CD4-positive, alpha-beta T cell (primary cell): ENCODE results near the gene THADA. TPM values are rescaled to one million over a fixed set of nuclear protein-coding genes. Genes with fewer than 3 reads are reported as not detected.

Experiments used
- ATAC-seq: fragments of 200-7000 bp; cut with Tn5 transposase; one replicate; pipeline ENCODE4 v1.10.0; 2022; ENCODE audit warnings: mild to moderate bottlenecking; ENCODE audit not compliant: poor library complexity
- CTCF ChIA-PET: fragments of 350-600 bp; sonication (Branson Sonifier 250); formaldehyde crosslinking; loops from one replicate; lab custom pipeline; 2021; ENCODE audit warnings: antibody characterized with exemption, inconsistent platforms; lab: Charles Lee
- POLR2A ChIA-PET: fragments of 350-600 bp; sonication (Branson Sonifier 250); formaldehyde crosslinking; loops from one replicate; lab custom pipeline; 2021; ENCODE audit warnings: antibody characterized with exemption, inconsistent platforms; lab: Charles Lee
- DNase-seq, 14 experiments: peaks; one replicate each; pipeline ENCODE4 v3.0.0-alpha.2; 2013 to 2020; ENCODE audit warnings: mixed read lengths in 2 of 14
- H3K27ac ChIP-seq, 2 donors: one replicate each; pipeline versions ENCODE4 v1.5.1 to v1.7.0; 2013; ENCODE audit warnings: low read length in 2 of 2, low read depth in 1 of 2, mild to moderate bottlenecking in 1 of 2
- H3K27me3 ChIP-seq, 2 experiments: 1 replicate in 1 of 2; 2 replicates in 1 of 2; pipeline versions ENCODE4 v1.6.1 to v1.7.0; 2013; ENCODE audit warnings: low read length in 2 of 2, control low read depth in 1 of 2, mild to moderate bottlenecking in 1 of 2, moderate library complexity in 1 of 2; ENCODE audit not compliant: insufficient read depth in 2 of 2, control insufficient read depth in 1 of 2
- H3K36me3 ChIP-seq: one replicate; pipeline ENCODE4 v1.6.1; 2013; ENCODE audit warnings: low read length, control low read depth; ENCODE audit not compliant: insufficient read depth
- H3K4me1 ChIP-seq: one replicate; pipeline ENCODE4 v1.6.1; 2013; ENCODE audit warnings: low read length, control low read depth; ENCODE audit not compliant: insufficient read depth
- H3K4me3 ChIP-seq: one replicate; pipeline ENCODE4 v1.5.1; 2013; ENCODE audit warnings: mild to moderate bottlenecking, low read length, moderate library complexity
- H3K9me3 ChIP-seq, 2 experiments: 1 replicate in 1 of 2; 2 replicates in 1 of 2; pipeline versions ENCODE4 v1.6.1 to v1.7.0; 2013; ENCODE audit warnings: low read length in 2 of 2, mild to moderate bottlenecking in 2 of 2, control low read depth in 1 of 2, moderate library complexity in 1 of 2; ENCODE audit not compliant: control insufficient read depth in 1 of 2, insufficient read depth in 1 of 2
- H3K27ac Mint-ChIP-seq: one replicate; pipeline ENCODE4 v1.8.0; 2020; ENCODE audit warnings: mixed read lengths
- H3K27me3 Mint-ChIP-seq: one replicate; pipeline ENCODE4 v1.8.0; 2021; ENCODE audit warnings: mixed read lengths
- H3K36me3 Mint-ChIP-seq: one replicate; pipeline ENCODE4 v1.8.0; 2021; ENCODE audit warnings: low read depth, mixed read lengths
- H3K4me1 Mint-ChIP-seq: one replicate; pipeline ENCODE4 v1.8.0; 2021; ENCODE audit warnings: low read depth, mixed read lengths
- H3K4me3 Mint-ChIP-seq: one replicate; pipeline ENCODE4 v1.8.0; 2020; ENCODE audit warnings: mild to moderate bottlenecking, mixed read lengths
- H3K9me3 Mint-ChIP-seq: one replicate; pipeline ENCODE4 v1.8.0; 2020; ENCODE audit warnings: mixed read lengths
- intact Hi-C, 2 experiments: fragments of 100-400 bp; cut with DNase I in 1 of 2; cut with micrococcal nuclease in 1 of 2; formaldehyde crosslinking; loops; one replicate each; pipeline versions ENCODE4 v1.15.1 to v1.9.0; 2023 to 2025; cut with DNase I, micrococcal nuclease
- total RNA-seq, 174 experiments: library from RNA in 2 of 174; stranded (reverse) in 2 of 174; gene quantifications; one replicate each; pipeline ENCODE4 v1.2.3 and lab custom pipeline; 2021 to 2026
- TF ChIP-seq, protein P1 (sequence below): fragments of 200-600 bp; IDR thresholded peaks from one replicate; pipeline ENCODE4 v1.8.0; 2022; ENCODE audit warnings: antibody characterized with exemption, mild to moderate bottlenecking

Gene THADA
- total RNA-seq, 2 experiments from 2014 or later = 29.3 to 32.9 TPM

DNA sequence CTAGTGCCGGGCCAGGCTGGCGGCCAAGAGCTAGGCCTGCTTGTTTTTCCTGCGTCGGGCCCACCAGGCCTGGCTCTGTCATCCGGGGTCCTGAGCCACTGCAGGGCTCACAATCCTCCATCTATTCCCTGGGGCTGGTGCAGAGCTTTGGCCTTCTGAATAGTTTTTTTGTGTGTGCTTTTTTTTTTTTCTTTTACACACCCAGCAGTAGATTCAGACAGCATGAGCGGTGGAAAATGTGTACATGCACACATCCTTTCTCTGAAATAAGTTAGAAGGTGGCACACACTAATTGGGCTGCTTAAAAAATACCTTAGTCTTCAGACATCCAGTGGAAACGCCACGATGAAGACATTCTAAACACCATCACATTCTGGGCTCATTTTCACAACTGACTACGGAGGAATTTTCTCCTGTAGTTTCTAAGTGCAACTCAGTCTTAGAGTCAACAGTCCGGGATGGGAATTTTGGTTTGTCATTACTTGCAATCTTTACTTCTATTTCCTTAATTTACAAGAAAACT is 375.5 kb downstream of the THADA start:
- POLR2A ChIA-PET = interaction anchor here (1.0 to 21.5 kb wide), 10 partner anchors 5 to 410 kb away, joined by 3 to 1478 read pairs (median 50); partner anchors contain the start of gene ZFP36L2
- peaks cover 64% of the 10 kb centered on the region for H3K4me1 ChIP-seq
- H3K27me3 Mint-ChIP-seq = peaks cover 19% of the 10 kb centered on the region
- CTCF ChIA-PET = interaction anchor here (2.2 to 13.6 kb wide), 3 partner anchors 9 to 86 kb away, joined by 8 to 303 read pairs (median 37); no protein-coding TSS in a partner anchor
- H3K36me3 ChIP-seq = peaks cover 39% of the 10 kb centered on the region
- TF ChIP-seq, protein P1, sequence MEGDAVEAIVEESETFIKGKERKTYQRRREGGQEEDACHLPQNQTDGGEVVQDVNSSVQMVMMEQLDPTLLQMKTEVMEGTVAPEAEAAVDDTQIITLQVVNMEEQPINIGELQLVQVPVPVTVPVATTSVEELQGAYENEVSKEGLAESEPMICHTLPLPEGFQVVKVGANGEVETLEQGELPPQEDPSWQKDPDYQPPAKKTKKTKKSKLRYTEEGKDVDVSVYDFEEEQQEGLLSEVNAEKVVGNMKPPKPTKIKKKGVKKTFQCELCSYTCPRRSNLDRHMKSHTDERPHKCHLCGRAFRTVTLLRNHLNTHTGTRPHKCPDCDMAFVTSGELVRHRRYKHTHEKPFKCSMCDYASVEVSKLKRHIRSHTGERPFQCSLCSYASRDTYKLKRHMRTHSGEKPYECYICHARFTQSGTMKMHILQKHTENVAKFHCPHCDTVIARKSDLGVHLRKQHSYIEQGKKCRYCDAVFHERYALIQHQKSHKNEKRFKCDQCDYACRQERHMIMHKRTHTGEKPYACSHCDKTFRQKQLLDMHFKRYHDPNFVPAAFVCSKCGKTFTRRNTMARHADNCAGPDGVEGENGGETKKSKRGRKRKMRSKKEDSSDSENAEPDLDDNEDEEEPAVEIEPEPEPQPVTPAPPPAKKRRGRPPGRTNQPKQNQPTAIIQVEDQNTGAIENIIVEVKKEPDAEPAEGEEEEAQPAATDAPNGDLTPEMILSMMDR = no peak
- H3K4me3 Mint-ChIP-seq = peak overlapping the region; percentile 87
- H3K4me3 ChIP-seq = peak overlapping the region; percentile 97
- ATAC-seq = peak; percentile 4
- no peak for DNase-seq
- H3K9me3 Mint-ChIP-seq = no peaks in the 10 kb centered on the region
- H3K4me1 Mint-ChIP-seq = peaks cover 62% of the 10 kb centered on the region
- H3K27me3 ChIP-seq = no peaks in the 10 kb centered on the region
- H3K27ac Mint-ChIP-seq = peak overlapping the region; percentile 98
- peak overlapping the region; percentile 62 to 92 for H3K27ac ChIP-seq
- no peaks in the 10 kb centered on the region for H3K9me3 ChIP-seq
- peaks cover 66% of the 10 kb centered on the region for H3K36me3 Mint-ChIP-seq
- intact Hi-C loops = loop anchor here in 1 of 2 experiments (1.0 kb wide), 1 partner anchor 86 kb away; no protein-coding TSS in a partner anchor

DNA sequence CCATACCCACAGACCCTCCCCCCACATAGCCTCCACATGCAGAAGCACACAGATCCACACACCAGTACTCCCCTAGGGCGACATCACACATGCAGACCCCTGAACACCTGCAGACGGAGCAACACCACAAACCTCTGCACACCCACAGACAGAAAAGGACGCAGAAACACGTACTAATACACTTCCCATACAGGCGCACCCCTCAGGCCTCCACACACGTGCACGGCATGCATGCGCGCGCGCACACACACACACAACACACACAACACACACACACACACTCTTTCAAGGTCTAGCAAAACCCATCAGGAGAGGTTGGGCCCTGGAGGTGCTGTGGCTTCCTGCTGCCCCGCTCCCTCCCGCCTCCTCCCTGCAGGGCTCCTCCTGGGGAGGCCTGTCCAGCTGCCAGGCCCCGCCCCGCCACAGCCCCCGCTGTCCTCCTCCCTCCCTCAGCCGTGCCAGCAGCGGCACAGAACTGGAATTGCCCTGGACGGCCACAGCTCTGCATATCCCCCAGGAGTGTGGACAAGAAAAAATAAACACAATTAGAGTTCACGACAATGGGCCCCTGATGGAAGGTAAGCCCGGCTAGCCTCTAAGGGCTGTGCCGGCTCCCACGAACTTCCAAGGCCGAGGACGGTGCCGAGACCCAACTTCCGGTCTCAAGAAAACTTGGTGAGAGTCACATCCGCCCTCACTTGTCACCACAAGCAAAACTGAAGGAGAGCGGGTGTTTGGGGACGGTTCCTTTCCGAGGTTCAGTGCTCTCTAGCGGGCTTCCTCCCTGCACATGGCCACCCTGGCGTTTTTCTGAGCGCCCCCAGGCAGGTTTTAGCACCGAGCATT is 376.2 kb downstream of the THADA start:
- DNase-seq = peak; percentile 65 to 93 (median 76)
- Histone ChIP-seq H3K9me3 (no peaks in the 10 kb centered on the region), H3K27me3 (no peaks in the 10 kb centered on the region), H3K27ac (peak overlapping the region; percentile 62 to 92), H3K4me1 (peaks cover 69% of the 10 kb centered on the region), H3K36me3 (peaks cover 35% of the 10 kb centered on the region), H3K4me3 (peak overlapping the region; percentile 97)
- Mint-ChIP-seq H3K4me3 (peak overlapping the region; percentile 87), H3K36me3 (peaks cover 59% of the 10 kb centered on the region), H3K27ac (peak overlapping the region; percentile 98), H3K4me1 (peaks cover 62% of the 10 kb centered on the region), H3K27me3 (peaks cover 19% of the 10 kb centered on the region), H3K9me3 (no peaks in the 10 kb centered on the region)
- ChIA-PET CTCF (interaction anchor here (1.0 to 13.6 kb wide), 4 partner anchors 10 to 86 kb away, joined by 3 to 303 read pairs (median 22); no protein-coding TSS in a partner anchor), POLR2A (interaction anchor here (1.0 to 21.5 kb wide), 12 partner anchors 6 to 257 kb away, joined by 3 to 1478 read pairs (median 4); partner anchors contain the start of gene ZFP36L2)
- intact Hi-C loops = loop anchor here in 1 of 2 experiments (1.0 kb wide), 3 partner anchors 45 to 85 kb away; no protein-coding TSS in a partner anchor
- TF ChIP-seq, protein P1 = no peak
- peak; percentile 38 for ATAC-seq

DNA sequence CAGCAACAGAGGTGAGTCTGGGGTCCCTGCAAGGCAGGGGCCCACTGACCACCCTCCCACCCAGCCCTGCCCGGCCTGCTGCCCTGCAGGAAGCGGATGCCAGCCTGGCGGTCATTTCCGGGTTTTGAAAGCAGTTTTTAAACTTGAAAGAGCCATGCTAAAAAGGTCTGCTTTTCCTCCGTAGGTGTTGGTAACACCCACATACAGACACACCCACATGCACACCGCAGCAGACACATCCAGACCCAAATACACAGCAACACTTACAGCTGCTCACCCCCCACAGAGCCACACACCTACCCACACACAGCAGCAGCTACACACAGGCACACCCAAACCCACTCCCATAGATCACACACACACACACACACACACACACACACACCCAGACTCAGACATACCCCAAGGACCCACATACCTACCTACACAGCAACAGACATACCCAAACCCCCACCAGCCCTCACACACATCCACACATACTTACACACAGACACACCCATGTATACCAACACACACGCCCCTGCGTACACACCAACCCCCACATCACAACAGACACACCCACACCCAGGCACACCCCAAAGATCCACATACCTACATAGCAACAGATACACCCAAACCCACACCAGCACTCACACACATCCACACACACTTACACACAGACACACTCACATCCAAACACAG is 377.0 kb downstream of the THADA start:
- Histone ChIP-seq H3K4me1 (peaks cover 75% of the 10 kb centered on the region), H3K27ac (peak overlapping the region; percentile 62 to 92), H3K36me3 (peaks cover 31% of the 10 kb centered on the region), H3K9me3 (no peaks in the 10 kb centered on the region), H3K4me3 (peak overlapping the region; percentile 97), H3K27me3 (no peaks in the 10 kb centered on the region)
- Mint-ChIP-seq H3K9me3 (no peaks in the 10 kb centered on the region), H3K27ac (peak overlapping the region; percentile 98), H3K4me1 (peaks cover 62% of the 10 kb centered on the region), H3K36me3 (peaks cover 53% of the 10 kb centered on the region), H3K27me3 (peaks cover 14% of the 10 kb centered on the region), H3K4me3 (peak overlapping the region; percentile 87)
- ChIA-PET POLR2A (interaction anchor here (0.7 to 21.5 kb wide), 12 partner anchors 7 to 408 kb away, joined by 3 to 1478 read pairs (median 6); partner anchors contain the start of gene ZFP36L2), CTCF (interaction anchor here (0.8 to 13.6 kb wide), 8 partner anchors 10 to 85 kb away, joined by 3 to 303 read pairs (median 4); no protein-coding TSS in a partner anchor)
- TF ChIP-seq, protein P1 = no peak
- intact Hi-C loops = loop anchor here (1.0 kb wide), 4 partner anchors 9 to 61 kb away; no protein-coding TSS in a partner anchor
- peak; percentile 62 for ATAC-seq
- peak; percentile 65 to 95 (median 79) for DNase-seq
